ENCODE data around the gene TENM4. TPM values are rescaled to one million over a fixed set of nuclear protein-coding genes. Genes with fewer than 3 reads are reported as not detected.

The TENM4 gene
- total and polyA plus RNA-seq, 2 of the 8 experiments (the other 6 are each of a cell fraction or from before 2014, with no cell fraction given) = 3.5 to 7.2 TPM

- no peak for DNase-seq (ENCODE audit: low read depth in 1 of 2, low spot score in 2 of 2)
- no peak overlapping the region for H4K5ac ChIP-seq (ENCODE audit: insufficient read length, low read depth, low read length)
- no peak overlapping the region for H2AK5ac ChIP-seq (ENCODE audit: low read depth, low read length)
- H3K27ac ChIP-seq (ENCODE audit: low read depth, low read length) = no peak overlapping the region
- no peak overlapping the region for H2BK15ac ChIP-seq (ENCODE audit: low read length)
- H3K4me1 ChIP-seq (replicated peaks in 1 of 4; ENCODE audit: control insufficient read depth in 3 of 4, insufficient read depth in 4 of 4, low read length in 3 of 4) = no peaks in the 10 kb centered on the region
- ChIA-PET CTCF (ENCODE audit: partially characterized antibody) (no interaction called here), POLR2A (ENCODE audit: partially characterized antibody) (no interaction called here)
- H2BK12ac ChIP-seq (ENCODE audit: low read depth, low read length) = no peak overlapping the region
- no peaks in the 10 kb centered on the region for H4K20me1 ChIP-seq (replicated peaks in 1 of 2; ENCODE audit: control insufficient read depth in 1 of 2, insufficient read depth in 2 of 2, low read length in 2 of 2)
- H3K18ac ChIP-seq (ENCODE audit: extremely low read depth, low read length) = no peak overlapping the region
- H3K9ac ChIP-seq (replicated peaks in 1 of 4; ENCODE audit: extremely low read depth in 1 of 4, low read depth in 3 of 4, low read length in 3 of 4) = no peak overlapping the region
- H3K4me3 ChIP-seq (ENCODE audit: extremely low read depth in 1 of 4, insufficient read depth in 2 of 4, low read depth in 3 of 4, low read length in 4 of 4) = no peak overlapping the region
- no peak overlapping the region for H3K56ac ChIP-seq (replicated peaks; ENCODE audit: insufficient read length, low read depth, low read length)
- no peaks in the 10 kb centered on the region for H3K79me2 ChIP-seq (ENCODE audit: control insufficient read depth in 1 of 2, insufficient read depth in 2 of 2, low read length in 2 of 2)
- no peak overlapping the region for H3K23ac ChIP-seq (ENCODE audit: insufficient read length)
- no peak overlapping the region for H4K8ac ChIP-seq (ENCODE audit: extremely low read depth, insufficient read depth, low read length)
- no peaks in the 10 kb centered on the region for H3K27me3 ChIP-seq (replicated peaks in 1 of 4; ENCODE audit: control insufficient read depth in 3 of 4, extremely low read depth in 1 of 4, insufficient read depth in 3 of 4, low read length in 3 of 4)
- H3K4me2 ChIP-seq (ENCODE audit: insufficient read depth in 1 of 2, low read depth in 2 of 2, low read length in 2 of 2) = no peak overlapping the region
- H3K9me3 ChIP-seq (ENCODE audit: insufficient read depth in 2 of 2, low read depth in 1 of 2, low read length in 1 of 2) = peaks cover 3 to 8% of the 10 kb centered on the region in 2 experiments; a peak in 1 of 4 replicates
- WGBS, 2 experiments (ENCODE audit: extremely low coverage in 1 of 2, insufficient coverage in 1 of 2, insufficient read length in 1 of 2, insufficient replicate concordance in 2 of 2, low coverage in 1 of 2, low lambda C conversion rate in 2 of 2, missing lambda C conversion rate in 1 of 2) = 94% methylated on average over 5 of the region's 5 CpGs; no CpG with 5 or more reads in 1 of the 2 experiments
- H3K14ac ChIP-seq (ENCODE audit: insufficient read length) = no peak overlapping the region
- no peaks in the 10 kb centered on the region for H3K79me1 ChIP-seq (ENCODE audit: low read depth, low read length)
- no peak for TF ChIP-seq SIN3A (conservative IDR thresholded peaks at IDR 0.05 in 1 of 2, IDR thresholded peaks at IDR 0.05 in 1 of 2; ENCODE audit: low read depth in 1 of 2, low read length in 2 of 2)
- no peak for TF ChIP-seq NRF1 (IDR thresholded peaks at IDR 0.05; ENCODE audit: low read depth, low read length)
- no peak for TF ChIP-seq JUN (IDR thresholded peaks at IDR 0.05; ENCODE audit: low read depth, low read length)
- TF ChIP-seq CHD1 (IDR thresholded peaks at IDR 0.05; ENCODE audit: low read depth, low read length) = no peak
- no peak overlapping the region for H2BK5ac ChIP-seq (ENCODE audit: low read depth, low read length)
- no peak overlapping the region for H2BK20ac ChIP-seq (ENCODE audit: low read length)
- no peaks in the 10 kb centered on the region for H3K23me2 ChIP-seq (ENCODE audit: low read depth, low read length)
- no peak overlapping the region for H2BK120ac ChIP-seq (replicated peaks; ENCODE audit: low read depth, low read length)
- H3K4ac ChIP-seq (replicated peaks; ENCODE audit: insufficient read length, low read depth, low read length) = no peak overlapping the region
- no peak for FAIRE-seq
- H4K91ac ChIP-seq (replicated peaks; ENCODE audit: insufficient read length, low read length) = no peak overlapping the region
- H2AFZ ChIP-seq (ENCODE audit: low read length) = no peak overlapping the region
- H3K36me3 ChIP-seq (ENCODE audit: control insufficient read depth in 2 of 4, insufficient read depth in 4 of 4, low read length in 3 of 4) = no peaks in the 10 kb centered on the region
Measured at GRCh38 chr11:78622666-78623065, 818.2 kb downstream of the TENM4 start.
